Upper lobe of right lung (tissue), 1 donor: ENCODE results near the gene CCDC7. TPM values are rescaled to one million over a fixed set of nuclear protein-coding genes. Genes with fewer than 3 reads are reported as not detected.
"Not testable (repeated sequence)": the region's sequence is repeated elsewhere in the genome, so short reads cannot be mapped to it uniquely, and the experiment has no call there.

ENCODE experiments used
- ATAC-seq: fragments of 200-7000 bp; cut with Tn5 transposase; one replicate; pipeline ENCODE4 v1.9.1; 2020; ENCODE audit warnings: mild to moderate bottlenecking, moderate library complexity
- DNase-seq: peaks from one replicate; pipeline ENCODE4 v3.0.0-alpha.2; 2020
- H3K27ac ChIP-seq: fragments of 200-600 bp; one replicate; pipeline ENCODE4 v1.8.0; 2022
- H3K27me3 ChIP-seq: fragments of 200-600 bp; one replicate; pipeline ENCODE4 v1.8.0; 2022; ENCODE audit warnings: mild to moderate bottlenecking
- H3K36me3 ChIP-seq: fragments of 200-600 bp; one replicate; pipeline ENCODE4 v1.8.0; 2022
- H3K4me1 ChIP-seq: fragments of 200-600 bp; one replicate; pipeline ENCODE4 v1.8.0; 2022
- H3K4me3 ChIP-seq: fragments of 200-600 bp; one replicate; pipeline ENCODE4 v1.8.0; 2022; ENCODE audit warnings: mild to moderate bottlenecking
- H3K9me3 ChIP-seq: fragments of 200-600 bp; one replicate; pipeline ENCODE4 v1.8.0; 2022
- CTCF ChIP-seq: fragments of 200-600 bp; IDR thresholded peaks from one replicate; pipeline ENCODE4 v1.8.0; 2022; ENCODE audit warnings: antibody characterized with exemption
- intact Hi-C: fragments of 100-400 bp; cut with DNase I; formaldehyde crosslinking; loops from one replicate; pipeline ENCODE4 v1.11.0; 2022
- total RNA-seq: library from RNA; stranded (reverse); fragmentation: NEBNext Ultra II Directional; extraction: Animal tissue kit (Norgen Biotek cat#: 25700); gene quantifications from one replicate; pipeline ENCODE4 v1.2.1, GENCODE V29; 2021
- donor health status: DM: no; HTN: yes; CAD: no; lungs with severe emphysema.

Gene CCDC7
- total RNA-seq, 1 donor from 2014 or later: 23.6 TPM

DNA sequence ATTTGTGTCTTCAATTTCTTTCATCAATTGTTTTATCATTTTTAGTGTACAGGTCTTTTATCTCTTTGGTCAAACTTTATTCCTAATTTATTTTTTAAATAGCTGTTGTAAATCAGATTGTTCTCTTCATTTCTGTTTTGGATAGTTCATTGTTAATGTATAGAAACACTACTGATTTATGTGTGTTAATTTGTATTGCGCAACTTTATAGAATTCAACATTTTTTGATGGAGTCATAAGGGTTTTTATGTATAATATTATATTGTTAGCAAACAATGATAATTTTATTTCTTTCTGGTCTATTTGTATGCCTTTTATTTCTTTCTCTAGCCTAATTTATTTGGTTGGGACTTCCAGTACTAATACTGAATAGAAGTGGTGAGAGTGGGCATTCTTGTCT, 181.2 kb downstream of the CCDC7 start:
- H3K9me3 ChIP-seq: no peaks in the 10 kb centered on the region
- no peaks in the 10 kb centered on the region for H3K27me3 ChIP-seq
- intact Hi-C loops: no loop called here
- DNase-seq: no peak
- ATAC-seq: no peak
- no peak overlapping the region for H3K27ac ChIP-seq
- no peaks in the 10 kb centered on the region for H3K36me3 ChIP-seq
- H3K4me1 ChIP-seq: no peaks in the 10 kb centered on the region
- H3K4me3 ChIP-seq: no peak overlapping the region
- TF ChIP-seq CTCF: no peak

DNA sequence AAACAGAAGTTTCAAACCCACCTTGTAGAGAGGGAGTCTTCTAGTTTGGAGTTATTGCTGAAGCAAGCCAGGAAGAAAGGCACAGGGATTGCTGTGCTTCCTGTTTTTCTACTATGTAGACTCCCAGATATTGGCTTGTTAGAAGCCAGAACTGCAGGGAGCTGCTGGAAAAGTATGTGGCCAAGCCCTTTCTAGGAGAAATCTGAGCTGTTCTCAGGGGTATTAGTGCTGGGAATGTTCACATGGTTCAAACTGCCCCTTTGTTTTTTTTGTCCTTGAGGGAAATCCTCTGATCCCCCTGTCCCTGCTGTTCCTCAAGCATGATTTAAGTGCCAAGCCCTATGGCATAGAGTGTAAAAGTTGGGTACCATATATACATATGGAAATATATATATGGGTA, 184.0 kb downstream of the CCDC7 start:
- intact Hi-C loops: no loop called here
- Histone ChIP-seq H3K9me3 (no peaks in the 10 kb centered on the region), H3K36me3 (no peaks in the 10 kb centered on the region), H3K4me1 (no peaks in the 10 kb centered on the region), H3K4me3 (no peak overlapping the region), H3K27ac (no peak overlapping the region), H3K27me3 (no peaks in the 10 kb centered on the region)
- ATAC-seq (no peak), DNase-seq (no peak)
- TF ChIP-seq CTCF: no peak

GRCh38 chr10:32646535-32646934, 200.6 kb downstream of the CCDC7 start:
- no peaks in the 10 kb centered on the region for H3K36me3 ChIP-seq
- no peak overlapping the region for H3K27ac ChIP-seq
- no peak for ATAC-seq
- intact Hi-C loops: no loop called here
- H3K4me1 ChIP-seq: no peaks in the 10 kb centered on the region
- no peak for DNase-seq
- TF ChIP-seq CTCF: no peak
- H3K9me3 ChIP-seq: no peaks in the 10 kb centered on the region
- no peaks in the 10 kb centered on the region for H3K27me3 ChIP-seq
- H3K4me3 ChIP-seq: no peak overlapping the region

GRCh38 chr10:32650246-32650655, 204.3 kb downstream of the CCDC7 start:
- Histone ChIP-seq H3K36me3 (no peaks in the 10 kb centered on the region), H3K9me3 (peaks cover 6% of the 10 kb centered on the region), H3K4me1 (no peaks in the 10 kb centered on the region), H3K4me3 (no peak overlapping the region), H3K27ac (no peak overlapping the region), H3K27me3 (no peaks in the 10 kb centered on the region)
- no peak for DNase-seq
- no peak for ATAC-seq
- TF ChIP-seq CTCF: no peak
- intact Hi-C loops: no loop called here

DNA sequence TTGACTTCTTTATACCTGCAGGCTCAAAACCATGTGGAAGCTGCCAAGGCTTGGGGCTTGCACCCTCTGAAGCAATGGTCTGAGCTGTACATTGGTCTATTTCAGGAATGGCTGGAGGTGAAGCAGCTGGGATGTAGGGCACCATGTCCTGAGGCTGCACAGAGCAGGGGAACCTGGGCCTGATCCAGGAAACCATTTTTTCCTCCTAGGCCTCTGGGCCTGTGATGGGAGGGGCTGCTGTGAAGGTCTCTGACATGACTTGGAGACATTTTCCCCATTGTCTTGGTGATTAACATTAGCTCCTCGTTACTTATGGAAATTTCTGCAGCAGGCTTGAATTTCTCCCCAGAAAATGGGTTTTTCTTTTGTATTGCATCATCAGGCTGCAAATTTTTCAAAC, 211.5 kb downstream of the CCDC7 start:
- H3K9me3 ChIP-seq: peaks cover 15% of the 10 kb centered on the region
- not testable (repeated sequence) for ATAC-seq, DNase-seq

GRCh38 chr10:32661346-32661745, 215.4 kb downstream of the CCDC7 start:
- no peak overlapping the region for H3K4me3 ChIP-seq
- no peaks in the 10 kb centered on the region for H3K36me3 ChIP-seq
- no peak overlapping the region for H3K27ac ChIP-seq
- H3K4me1 ChIP-seq: no peaks in the 10 kb centered on the region
- peaks cover 9% of the 10 kb centered on the region for H3K9me3 ChIP-seq
- DNase-seq: no peak
- no peak for TF ChIP-seq CTCF
- H3K27me3 ChIP-seq: no peaks in the 10 kb centered on the region
- ATAC-seq: no peak
- intact Hi-C loops: no loop called here

More for the DNA sequence above, 211.5 kb downstream of the CCDC7 start:
- intact Hi-C loops, H3K4me1 ChIP-seq, H3K27me3 ChIP-seq, H3K27ac ChIP-seq, H3K4me3 ChIP-seq, H3K36me3 ChIP-seq: not testable (repeated sequence)
